Measurements from ENCODE around the gene ADCY1.

The ADCY1 gene

DNA sequence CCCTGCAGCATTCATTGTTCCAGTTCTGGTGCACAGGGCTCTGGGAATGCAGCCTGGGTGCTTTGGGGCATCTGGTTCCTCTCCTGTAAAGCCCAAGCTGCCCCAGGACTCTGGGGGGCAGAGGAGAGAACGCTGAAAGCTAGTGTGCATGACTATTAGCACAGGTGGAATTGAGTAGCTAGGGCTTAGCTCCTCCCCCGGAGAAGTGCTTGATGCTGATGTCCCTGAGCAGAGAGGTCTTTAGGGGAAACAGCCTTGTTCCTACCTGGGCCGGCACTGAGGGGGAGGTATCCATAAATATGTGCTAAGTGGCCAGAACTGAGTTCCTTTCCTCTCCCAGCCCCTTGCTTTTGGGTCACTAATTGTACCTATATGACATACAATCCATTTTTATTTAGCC, 3.9 kb downstream of the ADCY1 start:
- no peak for DNase-seq (ENCODE audit: low spot score)

GRCh38 chr7:45578467-45578866, 4.3 kb downstream of the ADCY1 start:
- DNase-seq (ENCODE audit: low spot score) = no peak

- no peak for DNase-seq (ENCODE audit: low spot score)
These were observed 5.2 kb downstream of the ADCY1 start for GRCh38 chr7:45579391-45579801.

GRCh38 chr7:45580053-45580872, 6.1 kb downstream of the ADCY1 start:
- no peak for DNase-seq (ENCODE audit: low spot score)

- no peak for DNase-seq (ENCODE audit: low spot score)
These were observed 7.2 kb downstream of the ADCY1 start for GRCh38 chr7:45581271-45581780.

DNA sequence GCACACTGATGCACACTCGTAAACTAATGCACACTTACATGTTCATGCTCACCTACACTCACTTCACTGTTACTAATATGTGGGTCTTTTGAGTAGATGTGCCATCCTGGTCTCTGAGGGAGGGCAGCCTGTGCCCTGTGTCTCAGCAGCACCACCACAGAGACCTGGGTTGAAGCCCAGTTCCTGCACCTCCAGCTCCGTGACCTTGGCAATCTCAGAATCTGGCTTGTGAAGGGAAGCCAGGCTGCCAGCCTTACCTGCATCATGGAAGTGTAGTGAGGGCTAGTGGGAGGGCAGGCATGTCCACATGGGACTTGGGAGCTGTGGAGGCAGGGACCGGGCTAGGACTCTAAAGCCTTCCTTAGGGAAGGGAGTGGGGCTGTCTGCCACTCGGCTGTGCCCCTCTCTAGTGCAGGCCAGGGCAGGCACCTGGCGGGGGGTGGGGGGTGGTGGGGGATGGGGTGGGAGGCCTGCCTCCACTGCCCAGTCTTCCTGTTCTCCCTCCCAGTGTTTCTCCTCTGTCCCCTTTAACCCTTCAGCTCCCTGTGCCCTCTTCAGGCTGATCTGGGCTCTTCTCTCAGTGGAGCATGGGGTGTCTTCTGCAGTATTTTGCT, 8.1 kb downstream of the ADCY1 start:
- no peak for DNase-seq (ENCODE audit: low spot score)

- DNase-seq (ENCODE audit: low spot score) = no peak
These were observed 8.7 kb downstream of the ADCY1 start for GRCh38 chr7:45582868-45583277.

DNA sequence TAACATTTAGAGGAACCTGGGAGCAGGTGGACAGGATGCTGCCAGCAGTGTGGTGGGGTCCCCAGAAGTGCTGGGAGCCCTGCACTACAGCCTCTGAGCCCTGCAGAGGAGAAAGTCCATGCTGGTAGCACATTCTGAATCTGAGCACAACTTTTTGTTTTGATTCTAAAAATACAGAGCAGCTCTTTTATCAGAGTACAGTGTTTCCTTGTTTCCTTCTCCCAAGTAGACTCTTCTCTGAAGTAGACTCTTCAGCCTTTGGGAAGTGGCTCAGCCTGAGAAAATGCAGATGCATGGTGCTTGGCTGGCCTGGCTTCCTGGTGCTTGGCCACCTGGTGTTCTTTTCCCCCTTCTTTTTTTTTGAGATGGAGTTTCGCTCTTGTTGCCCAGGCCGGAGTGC, 9.1 kb downstream of the ADCY1 start:
- no peak for DNase-seq (ENCODE audit: low spot score)

DNA sequence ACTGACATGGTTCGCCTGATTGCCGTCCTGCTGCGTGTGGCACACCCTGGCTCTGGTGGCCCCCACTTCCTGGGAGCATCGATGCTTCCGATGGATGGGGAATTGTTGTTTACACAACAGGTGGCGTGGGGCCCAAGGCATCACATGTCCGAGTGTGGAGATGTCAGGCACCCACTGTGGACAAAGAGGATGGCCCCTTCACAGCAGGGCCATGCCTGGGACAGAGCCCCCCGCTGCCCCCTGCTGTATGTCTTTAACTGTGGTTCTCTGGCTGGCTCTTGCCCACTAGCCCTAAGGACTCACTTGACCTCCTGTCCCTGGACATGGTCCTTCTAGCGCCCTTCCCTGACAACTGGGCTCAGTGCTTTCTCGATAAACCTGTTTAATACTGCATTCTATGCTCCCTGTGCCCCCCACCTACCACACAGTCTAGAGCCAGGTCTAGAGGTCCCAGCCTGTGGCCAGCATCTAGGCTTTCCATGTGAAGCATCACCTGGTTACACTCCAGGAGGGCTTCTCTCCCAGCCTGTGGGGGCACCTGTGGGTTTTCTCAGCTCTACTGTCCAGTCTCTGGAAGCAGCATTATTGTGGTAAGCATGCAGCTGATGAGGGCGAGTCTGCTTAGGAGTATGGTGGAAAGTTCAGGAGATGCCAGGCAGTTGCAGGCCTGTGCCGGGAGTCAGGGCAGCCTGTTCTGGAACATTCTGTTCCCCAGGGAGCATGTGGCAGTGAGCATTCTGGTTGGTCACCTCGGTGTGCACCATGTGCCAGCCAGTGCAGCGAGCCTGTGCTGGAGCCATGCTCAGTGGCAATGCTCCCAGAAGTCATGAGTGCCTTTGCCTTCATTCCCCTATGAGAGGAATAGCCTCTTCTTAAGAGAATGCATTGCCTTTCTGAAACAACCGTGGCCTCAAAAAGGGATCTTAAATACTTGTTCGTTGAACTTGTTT, 10.4 kb downstream of the ADCY1 start:
- no peak for DNase-seq (ENCODE audit: low spot score)

DNA sequence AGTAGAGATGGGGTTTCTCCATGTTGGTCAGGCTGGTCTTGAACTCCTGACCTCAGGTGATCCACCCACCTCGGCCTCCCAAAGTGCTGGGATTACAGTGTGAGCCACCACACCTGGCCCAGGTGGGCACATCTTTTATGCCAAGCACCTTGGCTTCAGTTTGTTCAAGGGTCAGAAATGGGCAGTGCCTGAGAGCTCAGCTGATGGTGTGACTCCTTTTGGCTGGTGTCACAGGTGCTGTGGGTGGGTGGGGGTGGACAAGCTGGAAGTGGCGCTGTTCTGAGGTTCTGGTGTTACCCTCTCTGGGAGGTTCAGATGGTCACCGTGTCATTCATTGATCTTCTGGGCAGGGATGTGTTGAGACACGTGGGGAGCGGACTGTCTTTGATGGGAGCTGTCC, 11.5 kb downstream of the ADCY1 start:
- no peak for DNase-seq (ENCODE audit: low spot score)

DNA sequence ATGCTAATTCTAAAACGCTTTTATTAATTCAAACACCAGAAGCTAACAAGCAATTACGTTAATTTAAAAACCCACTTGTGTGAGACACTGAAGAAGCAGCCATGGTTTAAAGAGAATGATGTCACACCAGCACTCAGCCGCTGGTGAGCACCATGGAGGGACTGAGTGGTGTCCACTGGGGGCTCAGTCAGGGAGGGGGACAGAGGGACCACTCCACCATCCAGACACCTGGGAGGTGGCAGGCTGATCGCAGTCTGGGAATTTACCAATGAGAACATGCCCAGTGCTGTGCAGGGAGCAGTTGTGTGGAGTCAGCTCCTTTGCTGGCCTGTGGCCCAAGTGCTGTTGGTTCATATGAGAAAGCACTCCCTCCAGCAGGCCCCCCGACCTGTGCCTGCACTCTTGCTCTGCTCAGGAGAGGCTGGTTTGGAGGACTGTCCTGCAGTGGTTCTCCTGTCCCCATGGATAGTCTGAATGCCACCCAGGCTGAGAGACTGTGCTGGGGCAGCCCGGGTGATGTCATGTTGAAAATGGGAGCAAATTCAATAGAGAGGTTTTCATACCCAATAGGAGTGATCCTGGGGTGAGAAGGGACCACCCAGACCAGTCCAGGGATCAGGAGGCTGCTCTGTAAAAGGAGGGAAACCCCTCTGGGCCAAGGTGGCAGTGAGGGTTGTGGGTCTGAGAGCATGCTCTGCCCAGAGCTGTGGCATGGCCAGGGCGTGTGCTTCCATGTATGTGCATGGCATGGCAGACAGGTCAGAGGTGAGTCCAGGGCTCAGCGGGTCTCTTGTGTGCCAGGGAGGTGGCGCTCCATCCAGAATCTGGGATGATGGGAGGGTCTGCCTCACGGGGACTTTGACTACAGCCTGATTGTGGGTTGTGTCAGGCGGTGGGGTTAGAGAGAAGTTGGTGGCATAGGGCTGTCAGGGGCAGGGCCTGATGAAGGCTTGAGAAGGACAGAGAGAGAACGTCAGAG, 12.7 kb downstream of the ADCY1 start:
- no peak for DNase-seq (ENCODE audit: low spot score)

- DNase-seq (ENCODE audit: low spot score) = no peak
These were observed 14.3 kb downstream of the ADCY1 start for GRCh38 chr7:45588466-45588865.

GRCh38 chr7:45589061-45589460, 14.9 kb downstream of the ADCY1 start:
- no peak for DNase-seq (ENCODE audit: low spot score)

- no peak for DNase-seq (ENCODE audit: low spot score)
These were observed 15.9 kb downstream of the ADCY1 start for GRCh38 chr7:45589915-45590678.

GRCh38 chr7:45590679-45591057, 16.5 kb downstream of the ADCY1 start:
- DNase-seq (ENCODE audit: low spot score) = no peak

GRCh38 chr7:45591101-45591906, 17.1 kb downstream of the ADCY1 start:
- no peak for DNase-seq (ENCODE audit: low spot score)

- no peak for DNase-seq (ENCODE audit: low spot score)
These were observed 18.2 kb downstream of the ADCY1 start for GRCh38 chr7:45592230-45592991.

DNA sequence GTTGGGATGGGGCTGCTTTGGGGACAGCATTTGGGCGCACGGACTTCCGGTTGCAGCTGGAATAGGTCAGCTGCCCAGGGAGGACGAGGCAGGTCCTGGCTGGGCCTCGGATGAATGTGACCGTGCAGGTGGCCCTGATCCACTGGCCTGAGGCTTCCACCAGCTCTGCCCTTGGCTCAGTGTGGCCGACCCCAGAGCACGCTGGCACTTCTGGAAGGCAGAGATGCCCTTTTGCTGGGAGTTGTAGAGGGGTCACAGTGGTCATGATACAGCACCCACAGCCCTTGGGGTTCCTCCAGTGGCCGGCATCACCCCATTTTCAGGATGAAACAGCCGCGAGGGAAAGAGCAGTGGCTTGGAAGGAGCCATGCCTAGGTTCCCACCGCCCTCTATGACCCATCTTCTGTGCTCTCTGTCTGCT, 19.0 kb downstream of the ADCY1 start:
- DNase-seq (ENCODE audit: low spot score) = no peak

- DNase-seq (ENCODE audit: low spot score) = no peak
These were observed 19.7 kb downstream of the ADCY1 start for GRCh38 chr7:45593877-45594276.
